Measurements from ENCODE around the gene FRAT1.

DNA sequence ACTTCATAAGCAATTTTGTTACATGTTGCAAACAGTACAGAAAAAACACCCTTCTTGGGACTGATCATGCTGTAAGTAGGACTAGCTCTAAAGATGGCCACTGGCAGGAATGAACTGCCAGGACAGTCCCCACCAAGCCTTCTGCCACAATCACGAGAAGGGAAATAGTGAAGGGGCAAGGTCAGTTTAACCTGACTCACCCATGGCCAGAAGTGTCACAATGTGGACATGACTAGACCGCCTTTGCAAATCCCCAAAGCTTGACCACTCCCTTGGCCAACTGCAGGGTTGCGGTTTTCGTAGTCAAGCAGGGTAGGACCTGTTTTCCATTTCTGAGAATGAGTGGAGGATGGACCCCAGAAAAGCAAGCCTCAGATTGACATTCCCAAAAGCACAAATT lies 34.9 kb downstream of the FRAT1 start:
- TF ChIP-seq, protein P1, sequence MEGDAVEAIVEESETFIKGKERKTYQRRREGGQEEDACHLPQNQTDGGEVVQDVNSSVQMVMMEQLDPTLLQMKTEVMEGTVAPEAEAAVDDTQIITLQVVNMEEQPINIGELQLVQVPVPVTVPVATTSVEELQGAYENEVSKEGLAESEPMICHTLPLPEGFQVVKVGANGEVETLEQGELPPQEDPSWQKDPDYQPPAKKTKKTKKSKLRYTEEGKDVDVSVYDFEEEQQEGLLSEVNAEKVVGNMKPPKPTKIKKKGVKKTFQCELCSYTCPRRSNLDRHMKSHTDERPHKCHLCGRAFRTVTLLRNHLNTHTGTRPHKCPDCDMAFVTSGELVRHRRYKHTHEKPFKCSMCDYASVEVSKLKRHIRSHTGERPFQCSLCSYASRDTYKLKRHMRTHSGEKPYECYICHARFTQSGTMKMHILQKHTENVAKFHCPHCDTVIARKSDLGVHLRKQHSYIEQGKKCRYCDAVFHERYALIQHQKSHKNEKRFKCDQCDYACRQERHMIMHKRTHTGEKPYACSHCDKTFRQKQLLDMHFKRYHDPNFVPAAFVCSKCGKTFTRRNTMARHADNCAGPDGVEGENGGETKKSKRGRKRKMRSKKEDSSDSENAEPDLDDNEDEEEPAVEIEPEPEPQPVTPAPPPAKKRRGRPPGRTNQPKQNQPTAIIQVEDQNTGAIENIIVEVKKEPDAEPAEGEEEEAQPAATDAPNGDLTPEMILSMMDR (IDR thresholded peaks at IDR 0.05; ENCODE audit: extremely low read depth in 1 of 2, insufficient read depth in 1 of 2, low read depth in 1 of 2, low read length in 2 of 2): no peak
- TF ChIP-seq POLR2A (IDR thresholded peaks at IDR 0.05; ENCODE audit: low read depth, low read length): no peak
- TF ChIP-seq EZH2 (IDR thresholded peaks at IDR 0.05; ENCODE audit: borderline replicate concordance, low read depth, low read length, severe bottlenecking): no peak
- TF ChIP-seq, protein P2, sequence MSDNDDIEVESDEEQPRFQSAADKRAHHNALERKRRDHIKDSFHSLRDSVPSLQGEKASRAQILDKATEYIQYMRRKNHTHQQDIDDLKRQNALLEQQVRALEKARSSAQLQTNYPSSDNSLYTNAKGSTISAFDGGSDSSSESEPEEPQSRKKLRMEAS (IDR thresholded peaks at IDR 0.05; ENCODE audit: insufficient read depth, insufficient read length): no peak
- no peak for TF ChIP-seq FOS (IDR thresholded peaks at IDR 0.05; ENCODE audit: borderline replicate concordance, insufficient read depth, low read length)
- no peak for TF ChIP-seq JUN (IDR thresholded peaks at IDR 0.05; ENCODE audit: borderline replicate concordance, insufficient read depth, insufficient read length, low read depth)

Measured in endothelial cell of umbilical vein (primary cell).